ENCODE results near the gene MYO1H. TPM values are rescaled to one million over a fixed set of nuclear protein-coding genes. Genes with fewer than 3 reads are reported as not detected.

Gene MYO1H
- total RNA-seq, 2 experiments from 2014 or later: not detected

- no peaks in the 10 kb centered on the region for H3K9me3 Mint-ChIP-seq
- peaks cover 2% of the 10 kb centered on the region for H3K27me3 Mint-ChIP-seq (ENCODE audit: low read depth)
- DNase-seq: no peak
- intact Hi-C loops (cut with micrococcal nuclease): no loop called here
- H3K27ac Mint-ChIP-seq: no peak overlapping the region
- H3K36me3 Mint-ChIP-seq (ENCODE audit: low read depth): no peaks in the 10 kb centered on the region
- CTCF ChIA-PET: no interaction called here
- no peak overlapping the region for H3K4me3 Mint-ChIP-seq
- peaks cover 4% of the 10 kb centered on the region for H3K4me1 Mint-ChIP-seq (ENCODE audit: low read depth)
Measured at GRCh38 chr12:109356577-109356976, 8.9 kb downstream of the MYO1H start.

- CTCF ChIA-PET: no interaction called here
- intact Hi-C loops (cut with micrococcal nuclease): no loop called here
- Mint-ChIP-seq H3K36me3 (ENCODE audit: low read depth) (no peaks in the 10 kb centered on the region), H3K4me3 (no peak overlapping the region), H3K9me3 (no peaks in the 10 kb centered on the region), H3K27me3 (ENCODE audit: low read depth) (peaks cover 2% of the 10 kb centered on the region), H3K27ac (no peak overlapping the region), H3K4me1 (ENCODE audit: low read depth) (peaks cover 4% of the 10 kb centered on the region)
- no peak for DNase-seq
Measured at GRCh38 chr12:109357032-109357431, 9.3 kb downstream of the MYO1H start.

- H3K4me3 Mint-ChIP-seq: no peak overlapping the region
- intact Hi-C loops (cut with micrococcal nuclease): no loop called here
- H3K9me3 Mint-ChIP-seq: no peaks in the 10 kb centered on the region
- CTCF ChIA-PET: no interaction called here
- no peaks in the 10 kb centered on the region for H3K36me3 Mint-ChIP-seq (ENCODE audit: low read depth)
- H3K4me1 Mint-ChIP-seq (ENCODE audit: low read depth): peaks cover 4% of the 10 kb centered on the region
- peaks cover 2% of the 10 kb centered on the region for H3K27me3 Mint-ChIP-seq (ENCODE audit: low read depth)
- no peak overlapping the region for H3K27ac Mint-ChIP-seq
- DNase-seq: peak; percentile 11
Measured at GRCh38 chr12:109358154-109358869, 10.6 kb downstream of the MYO1H start.

GRCh38 chr12:109359131-109359690 lies 11.5 kb downstream of the MYO1H start:
- Mint-ChIP-seq H3K4me3 (no peak overlapping the region), H3K27me3 (ENCODE audit: low read depth) (peaks cover 2% of the 10 kb centered on the region), H3K4me1 (ENCODE audit: low read depth) (peaks cover 4% of the 10 kb centered on the region), H3K27ac (no peak overlapping the region), H3K36me3 (ENCODE audit: low read depth) (no peaks in the 10 kb centered on the region), H3K9me3 (no peaks in the 10 kb centered on the region)
- CTCF ChIA-PET: no interaction called here
- no peak for DNase-seq
- intact Hi-C loops (cut with micrococcal nuclease): no loop called here

GRCh38 chr12:109369831-109370230 lies 22.1 kb downstream of the MYO1H start:
- DNase-seq: no peak
- no peaks in the 10 kb centered on the region for H3K9me3 Mint-ChIP-seq
- no peaks in the 10 kb centered on the region for H3K4me1 Mint-ChIP-seq (ENCODE audit: low read depth)
- peaks cover 18% of the 10 kb centered on the region for H3K27me3 Mint-ChIP-seq (ENCODE audit: low read depth)
- CTCF ChIA-PET: interaction anchor here (0.9 kb wide), 1 partner anchor 106 kb away, joined by 4 read pairs; no protein-coding TSS in a partner anchor
- H3K27ac Mint-ChIP-seq: no peak overlapping the region
- no peaks in the 10 kb centered on the region for H3K36me3 Mint-ChIP-seq (ENCODE audit: low read depth)
- no peak overlapping the region for H3K4me3 Mint-ChIP-seq
- intact Hi-C loops (cut with micrococcal nuclease): no loop called here

DNA sequence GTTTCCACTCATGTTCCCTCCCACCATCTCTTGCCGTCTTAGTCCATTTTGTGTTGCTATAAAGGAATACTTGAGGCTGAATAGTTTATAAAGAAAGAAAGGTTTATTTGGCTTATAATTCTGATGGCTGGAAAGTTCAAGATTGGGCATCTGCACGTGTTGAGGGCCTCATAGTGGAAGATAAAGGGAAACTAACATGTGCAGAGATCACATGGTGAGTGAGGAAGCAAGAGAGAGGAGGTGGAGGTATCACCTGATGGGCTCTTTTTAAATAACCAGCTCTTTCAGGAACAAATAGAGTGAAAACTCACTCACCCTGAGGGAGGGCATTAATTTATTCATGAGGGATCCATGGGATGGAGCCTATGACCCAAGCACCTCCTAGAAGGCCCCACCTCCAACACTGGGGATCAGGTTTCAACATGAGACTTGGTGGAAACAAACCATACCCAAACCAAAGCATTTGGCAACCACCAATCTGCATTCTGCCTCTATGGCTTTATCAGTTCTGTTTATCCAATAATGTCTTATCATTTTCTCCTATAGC lies 29.5 kb downstream of the MYO1H start:
- CTCF ChIA-PET: interaction anchor here (1.1 kb wide), 1 partner anchor 10 kb away, joined by 4 read pairs; no protein-coding TSS in a partner anchor
- no peaks in the 10 kb centered on the region for H3K9me3 Mint-ChIP-seq
- H3K27me3 Mint-ChIP-seq (ENCODE audit: low read depth): peaks cover 26% of the 10 kb centered on the region
- no peak for DNase-seq
- no peak overlapping the region for H3K27ac Mint-ChIP-seq
- no peaks in the 10 kb centered on the region for H3K36me3 Mint-ChIP-seq (ENCODE audit: low read depth)
- no peak overlapping the region for H3K4me3 Mint-ChIP-seq
- H3K4me1 Mint-ChIP-seq (ENCODE audit: low read depth): no peaks in the 10 kb centered on the region
- intact Hi-C loops (cut with micrococcal nuclease): no loop called here

- Mint-ChIP-seq H3K4me1 (ENCODE audit: low read depth) (no peaks in the 10 kb centered on the region), H3K36me3 (ENCODE audit: low read depth) (no peaks in the 10 kb centered on the region), H3K27me3 (ENCODE audit: low read depth) (peaks cover 29% of the 10 kb centered on the region), H3K4me3 (no peak overlapping the region), H3K9me3 (no peaks in the 10 kb centered on the region), H3K27ac (no peak overlapping the region)
- no peak for DNase-seq
- intact Hi-C loops (cut with micrococcal nuclease): no loop called here
- CTCF ChIA-PET: interaction anchor here (0.8 to 1.1 kb wide), 2 partner anchors 9 to 16 kb away, joined by 4 read pairs; no protein-coding TSS in a partner anchor
Measured at GRCh38 chr12:109378569-109378968, 30.9 kb downstream of the MYO1H start.

DNA sequence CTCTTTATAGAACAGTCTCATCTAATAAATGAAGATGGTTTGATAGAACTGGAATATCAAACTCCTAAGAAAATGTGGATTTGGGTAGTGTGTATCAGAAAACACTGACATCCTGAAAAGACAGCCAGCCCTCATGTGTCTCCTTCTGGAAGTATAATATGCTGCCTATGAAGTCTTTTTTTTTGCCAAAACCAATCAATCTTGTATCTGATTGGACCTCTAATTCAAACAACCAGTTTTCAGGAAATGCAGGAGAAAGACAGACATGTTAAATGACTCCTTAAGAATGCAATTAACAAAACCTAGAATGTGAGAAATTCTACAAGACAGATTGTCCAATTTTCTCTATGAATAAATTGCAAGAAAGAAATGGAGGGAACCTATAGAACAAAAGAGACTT lies 34.3 kb downstream of the MYO1H start:
- Mint-ChIP-seq H3K4me3 (no peak overlapping the region), H3K36me3 (ENCODE audit: low read depth) (no peaks in the 10 kb centered on the region), H3K9me3 (no peaks in the 10 kb centered on the region), H3K4me1 (ENCODE audit: low read depth) (no peaks in the 10 kb centered on the region), H3K27ac (no peak overlapping the region), H3K27me3 (ENCODE audit: low read depth) (peaks cover 18% of the 10 kb centered on the region)
- intact Hi-C loops (cut with micrococcal nuclease): loop anchor here (10.0 kb wide), 1 partner anchor 497 kb away; the partner anchor contains the start of gene DAO
- no peak for DNase-seq
- CTCF ChIA-PET: no interaction called here

- H3K4me1 Mint-ChIP-seq (ENCODE audit: low read depth): no peaks in the 10 kb centered on the region
- no peak overlapping the region for H3K27ac Mint-ChIP-seq
- H3K9me3 Mint-ChIP-seq: peaks cover 3% of the 10 kb centered on the region
- no peak for DNase-seq
- no peaks in the 10 kb centered on the region for H3K36me3 Mint-ChIP-seq (ENCODE audit: low read depth)
- intact Hi-C loops (cut with micrococcal nuclease): loop anchor here (10.0 kb wide), 1 partner anchor 498 kb away; the partner anchor contains the start of gene DAO
- no peak overlapping the region for H3K4me3 Mint-ChIP-seq
- peaks cover 16% of the 10 kb centered on the region for H3K27me3 Mint-ChIP-seq (ENCODE audit: low read depth)
- CTCF ChIA-PET: interaction anchor here (0.9 kb wide), 1 partner anchor 271 kb away, joined by 3 read pairs; no protein-coding TSS in a partner anchor
Measured at GRCh38 chr12:109383240-109383639, 35.5 kb downstream of the MYO1H start.

GRCh38 chr12:109385339-109386058 lies 37.8 kb downstream of the MYO1H start:
- no peak overlapping the region for H3K27ac Mint-ChIP-seq
- intact Hi-C loops (cut with micrococcal nuclease): loop anchor here (1.0 to 10.0 kb wide), 4 partner anchors 121 to 723 kb away; partner anchors contain the start of gene DAO
- peaks cover 3% of the 10 kb centered on the region for H3K9me3 Mint-ChIP-seq
- CTCF ChIA-PET: interaction anchor here (0.8 to 1.6 kb wide), 7 partner anchors 8 to 274 kb away, joined by 3 to 7 read pairs (median 5); partner anchors contain the start of gene MYO1H
- peak; percentile 9 for DNase-seq
- H3K36me3 Mint-ChIP-seq (ENCODE audit: low read depth): no peaks in the 10 kb centered on the region
- H3K27me3 Mint-ChIP-seq (ENCODE audit: low read depth): peaks cover 8% of the 10 kb centered on the region
- H3K4me3 Mint-ChIP-seq: no peak overlapping the region
- H3K4me1 Mint-ChIP-seq (ENCODE audit: low read depth): no peaks in the 10 kb centered on the region

- DNase-seq: no peak
- Mint-ChIP-seq H3K4me1 (ENCODE audit: low read depth) (no peaks in the 10 kb centered on the region), H3K36me3 (ENCODE audit: low read depth) (no peaks in the 10 kb centered on the region), H3K27me3 (ENCODE audit: low read depth) (peaks cover 8% of the 10 kb centered on the region), H3K4me3 (no peak overlapping the region), H3K9me3 (peaks cover 3% of the 10 kb centered on the region), H3K27ac (no peak overlapping the region)
- CTCF ChIA-PET: interaction anchor here (0.7 to 1.6 kb wide), 5 partner anchors 8 to 361 kb away, joined by 3 to 7 read pairs (median 4); no protein-coding TSS in a partner anchor
- intact Hi-C loops (cut with micrococcal nuclease): loop anchor here (5.0 to 10.0 kb wide), 2 partner anchors 501 to 724 kb away; partner anchors contain the start of gene DAO
Measured at GRCh38 chr12:109386059-109386433, 38.3 kb downstream of the MYO1H start.
